ENCODE measurements around the gene PDE1A. TPM values are rescaled to one million over a fixed set of nuclear protein-coding genes. Genes with fewer than 3 reads are reported as not detected.

PDE1A gene
- total RNA-seq, 2 donors from 2014 or later: 0.31 TPM; not detected in 1

DNA sequence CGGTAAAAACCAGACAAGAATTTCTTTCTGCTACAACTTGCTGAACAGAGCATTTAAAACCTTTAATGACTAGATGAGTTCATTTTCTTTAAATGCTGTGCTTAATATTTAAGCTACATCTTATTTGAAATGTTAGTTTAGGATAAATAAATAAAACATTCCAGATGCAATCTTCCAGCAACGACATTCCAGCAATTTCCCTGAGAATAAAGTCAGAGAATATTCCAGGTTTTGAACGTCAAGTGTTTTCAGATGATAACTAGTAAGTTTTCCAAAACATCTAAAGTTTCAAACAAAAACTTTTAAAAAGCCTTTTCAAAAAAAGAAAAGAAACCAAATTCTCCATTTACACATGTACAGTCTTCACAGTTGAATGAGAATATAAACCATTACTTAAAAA, 336.4 kb downstream of the PDE1A start:
- H3K36me3 Mint-ChIP-seq (ENCODE audit: low read depth): peaks cover 2% of the 10 kb centered on the region
- TF ChIP-seq, protein P1, sequence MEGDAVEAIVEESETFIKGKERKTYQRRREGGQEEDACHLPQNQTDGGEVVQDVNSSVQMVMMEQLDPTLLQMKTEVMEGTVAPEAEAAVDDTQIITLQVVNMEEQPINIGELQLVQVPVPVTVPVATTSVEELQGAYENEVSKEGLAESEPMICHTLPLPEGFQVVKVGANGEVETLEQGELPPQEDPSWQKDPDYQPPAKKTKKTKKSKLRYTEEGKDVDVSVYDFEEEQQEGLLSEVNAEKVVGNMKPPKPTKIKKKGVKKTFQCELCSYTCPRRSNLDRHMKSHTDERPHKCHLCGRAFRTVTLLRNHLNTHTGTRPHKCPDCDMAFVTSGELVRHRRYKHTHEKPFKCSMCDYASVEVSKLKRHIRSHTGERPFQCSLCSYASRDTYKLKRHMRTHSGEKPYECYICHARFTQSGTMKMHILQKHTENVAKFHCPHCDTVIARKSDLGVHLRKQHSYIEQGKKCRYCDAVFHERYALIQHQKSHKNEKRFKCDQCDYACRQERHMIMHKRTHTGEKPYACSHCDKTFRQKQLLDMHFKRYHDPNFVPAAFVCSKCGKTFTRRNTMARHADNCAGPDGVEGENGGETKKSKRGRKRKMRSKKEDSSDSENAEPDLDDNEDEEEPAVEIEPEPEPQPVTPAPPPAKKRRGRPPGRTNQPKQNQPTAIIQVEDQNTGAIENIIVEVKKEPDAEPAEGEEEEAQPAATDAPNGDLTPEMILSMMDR (conservative IDR thresholded peaks at IDR 0.05): no peak
- Histone ChIP-seq H3K27me3 (ENCODE audit: control insufficient read depth, insufficient read depth, low read length, poor library complexity, severe bottlenecking) (no peaks in the 10 kb centered on the region), H3K4me3 (ENCODE audit: low read length) (no peak overlapping the region), H3K4me1 (ENCODE audit: control insufficient read depth, insufficient read depth, low read length) (no peaks in the 10 kb centered on the region), H3K9me3 (ENCODE audit: control insufficient read depth, low read length) (no peaks in the 10 kb centered on the region), H3K27ac (ENCODE audit: low read depth, low read length) (no peak overlapping the region), H3K36me3 (ENCODE audit: control insufficient read depth, insufficient read depth, low read length) (no peaks in the 10 kb centered on the region), H3K9ac (ENCODE audit: extremely low read depth, low read length, poor library complexity, severe bottlenecking) (no peak overlapping the region)
- no peak overlapping the region for H3K27ac Mint-ChIP-seq
- DNase-seq: no peak
- no peak overlapping the region for H3K4me3 Mint-ChIP-seq
- WGBS, 2 experiments (ENCODE audit: insufficient coverage in 1 of 2, insufficient read length in 1 of 2): 88 to 100% methylated on average over 1 to 3 of the region's 3 CpGs
- H3K27me3 Mint-ChIP-seq (ENCODE audit: insufficient read depth): no peaks in the 10 kb centered on the region
- H3K4me1 Mint-ChIP-seq: peaks cover 10% of the 10 kb centered on the region
- H3K9me3 Mint-ChIP-seq: peaks cover 7% of the 10 kb centered on the region
